Fibroblast of villous mesenchyme (primary cell): Measurements from ENCODE around the gene POU2AF3. TPM values are rescaled to one million over a fixed set of nuclear protein-coding genes. Genes with fewer than 3 reads are reported as not detected.

Experiments used
- DNase-seq: peaks from one replicate; pipeline ENCODE4 v3.0.0-alpha.2; 2010; ENCODE audit warnings: low read depth
- H3K4me3 ChIP-seq: 2 replicates; pipeline ENCODE4 v1.5.1; 2011; ENCODE audit warnings: low read depth, mild to moderate bottlenecking, low read length
- CTCF ChIP-seq: IDR thresholded peaks from 2 replicates; pipeline ENCODE4 v1.5.1; 2012; ENCODE audit warnings: low read depth, mild to moderate bottlenecking, low read length; ENCODE audit not compliant: insufficient read depth
- total RNA-seq: library from RNA; depleted of rRNA; stranded (reverse); fragments of >200 nt; gene quantifications from 2 replicates; pipeline ENCODE4 v1.2.3, GENCODE V29; 2012

POU2AF3 gene
- total RNA-seq, 1 donor: not detected

- DNase-seq: peak; percentile 19
- peak; percentile 44 for TF ChIP-seq CTCF
These were observed 1.0 kb downstream of the POU2AF3 start for GRCh38 chr11:111299101-111300026.

GRCh38 chr11:111300569-111300968 lies 2.2 kb downstream of the POU2AF3 start:
- no peak for TF ChIP-seq CTCF
- H3K4me3 ChIP-seq: no peak overlapping the region
- no peak for DNase-seq

More at GRCh38 chr11:111299101-111300026, 1.0 kb downstream of the POU2AF3 start:
- peak overlapping the region; percentile 55 for H3K4me3 ChIP-seq

- TF ChIP-seq CTCF: no peak
- no peak for DNase-seq
- no peak overlapping the region for H3K4me3 ChIP-seq
These were observed 2.9 kb downstream of the POU2AF3 start for GRCh38 chr11:111301004-111301841.

- TF ChIP-seq CTCF: no peak
- no peak for DNase-seq
- no peak overlapping the region for H3K4me3 ChIP-seq
These were observed 3.4 kb downstream of the POU2AF3 start for GRCh38 chr11:111301842-111302118.

- H3K4me3 ChIP-seq: no peak overlapping the region
- no peak for DNase-seq
- no peak for TF ChIP-seq CTCF
These were observed 4.0 kb downstream of the POU2AF3 start for GRCh38 chr11:111302298-111302697.

- DNase-seq: no peak
These were observed 5.1 kb downstream of the POU2AF3 start for GRCh38 chr11:111303461-111303860.

More at GRCh38 chr11:111303461-111303860, 5.1 kb downstream of the POU2AF3 start:
- TF ChIP-seq CTCF: no peak
- no peak overlapping the region for H3K4me3 ChIP-seq
